ENCODE measurements around the gene APOH.

Gene APOH

DNA sequence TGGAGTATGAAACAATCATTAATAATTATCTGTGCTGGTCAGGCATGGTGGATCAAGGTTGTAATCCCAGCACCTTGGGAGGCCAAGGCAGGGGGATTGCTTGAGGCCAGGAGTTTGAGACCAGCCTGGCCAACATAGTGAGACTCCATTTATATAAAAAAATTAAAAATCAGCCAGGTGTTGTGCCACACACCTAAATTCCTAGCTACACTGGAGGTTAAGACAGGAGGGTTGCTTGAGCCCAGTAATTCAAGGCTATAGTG, 44.3 kb upstream of the APOH start:
- peak overlapping the region; percentile 36 for H3K27ac ChIP-seq (ENCODE audit: low read length, poor library complexity, severe bottlenecking)
- H3K9me3 ChIP-seq (ENCODE audit: control insufficient read depth, low read length) = no peaks in the 10 kb centered on the region
- no peak overlapping the region for H2AFZ ChIP-seq (ENCODE audit: low read depth, low read length)
- no peak overlapping the region for H2BK15ac ChIP-seq (ENCODE audit: low read depth, poor library complexity, severe bottlenecking)
- no peak overlapping the region for H3K4ac ChIP-seq (ENCODE audit: low read depth in 1 of 2, low read length in 2 of 2)
- no peak overlapping the region for H4K91ac ChIP-seq (ENCODE audit: low read length)
- H3K79me1 ChIP-seq (replicated peaks; ENCODE audit: low read length, poor library complexity, severe bottlenecking) = no peaks in the 10 kb centered on the region
- H2AK5ac ChIP-seq (ENCODE audit: low read length, severe bottlenecking) = no peak overlapping the region
- H3K14ac ChIP-seq (ENCODE audit: low read length in 2 of 2) = no peak overlapping the region
- H4K8ac ChIP-seq (ENCODE audit: low read length) = no peak overlapping the region
- H3K4me3 ChIP-seq (ENCODE audit: insufficient read depth in 1 of 2, low read depth in 1 of 2, low read length in 2 of 2) = no peak overlapping the region
- H3K36me3 ChIP-seq (ENCODE audit: control insufficient read depth in 1 of 2, insufficient read depth in 2 of 2, low read depth in 1 of 2, low read length in 2 of 2) = no peaks in the 10 kb centered on the region
- no peak overlapping the region for H3K4me2 ChIP-seq (ENCODE audit: low read length, poor library complexity, severe bottlenecking)
- H3K27me3 ChIP-seq (ENCODE audit: control insufficient read depth in 1 of 2, insufficient read depth in 1 of 2, low read length in 2 of 2) = no peaks in the 10 kb centered on the region
- H3K9ac ChIP-seq (ENCODE audit: low read length) = peak overlapping the region; percentile 13
- peaks cover 13% of the 10 kb centered on the region for H3K4me1 ChIP-seq (ENCODE audit: control insufficient read depth, insufficient read depth, low read depth, low read length)
- H2BK120ac ChIP-seq (ENCODE audit: low read depth, low read length) = no peak overlapping the region
- no peak overlapping the region for H3K18ac ChIP-seq (ENCODE audit: low read depth in 1 of 2, low read length in 2 of 2)
- H2BK5ac ChIP-seq (ENCODE audit: low read depth, low read length, poor library complexity, severe bottlenecking) = no peak overlapping the region
- no peak overlapping the region for H3K23ac ChIP-seq (ENCODE audit: low read length in 2 of 2)
- H2BK12ac ChIP-seq (ENCODE audit: low read length in 2 of 2) = no peak overlapping the region
- no peak for DNase-seq

DNA sequence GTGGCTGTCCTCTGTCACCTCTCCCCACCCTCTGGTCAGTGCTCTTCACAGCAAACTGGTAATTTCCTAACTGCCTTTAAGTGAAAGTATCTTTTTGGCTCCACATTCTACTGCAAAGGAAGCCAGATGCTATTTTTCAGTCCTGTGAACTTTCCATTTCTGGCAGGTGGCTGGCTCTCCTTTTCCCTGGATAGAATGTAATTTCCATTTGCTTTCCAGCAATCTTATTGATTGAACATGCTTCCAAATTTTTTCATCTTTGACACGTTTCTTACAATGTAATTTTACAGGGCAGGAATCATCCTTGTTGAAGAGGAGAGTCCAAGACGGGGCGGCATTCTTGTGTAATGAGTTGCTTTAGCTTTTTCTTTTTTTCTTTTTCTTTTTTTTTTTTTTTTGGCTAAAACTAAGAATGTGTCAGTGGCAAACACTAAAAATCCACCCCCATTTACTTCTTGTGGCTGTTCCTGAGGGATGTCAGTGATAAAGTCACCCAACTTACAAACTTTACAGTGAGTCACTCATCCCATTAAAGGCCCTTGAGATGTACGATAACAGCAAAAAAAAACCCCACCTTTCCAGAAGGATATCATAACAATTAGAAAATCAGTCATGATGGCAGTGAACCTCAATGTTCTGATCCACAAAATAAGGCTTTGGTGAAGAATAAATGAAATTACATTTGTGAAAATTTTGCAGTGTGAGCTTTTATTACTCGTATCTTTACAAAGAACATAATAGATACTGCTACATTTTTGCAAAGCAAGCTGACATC, 43.8 kb upstream of the APOH start:
- Histone ChIP-seq H4K91ac (ENCODE audit: low read length) (no peak overlapping the region), H3K23ac (ENCODE audit: low read length in 2 of 2) (no peak overlapping the region), H3K36me3 (ENCODE audit: control insufficient read depth in 1 of 2, insufficient read depth in 2 of 2, low read depth in 1 of 2, low read length in 2 of 2) (no peaks in the 10 kb centered on the region), H3K4ac (ENCODE audit: low read depth in 1 of 2, low read length in 2 of 2) (peak overlapping the region in 1 of 2 experiments; percentile 37), H3K9me3 (ENCODE audit: control insufficient read depth, low read length) (no peaks in the 10 kb centered on the region), H2BK12ac (ENCODE audit: low read length in 2 of 2) (peak overlapping the region in 1 of 2 experiments; percentile 61), H2BK120ac (ENCODE audit: low read depth, low read length) (no peak overlapping the region), H4K8ac (ENCODE audit: low read length) (no peak overlapping the region), H3K14ac (ENCODE audit: low read length in 2 of 2) (no peak overlapping the region), H2BK5ac (ENCODE audit: low read depth, low read length, poor library complexity, severe bottlenecking) (peak overlapping the region; percentile 76), H2BK15ac (ENCODE audit: low read depth, poor library complexity, severe bottlenecking) (no peak overlapping the region), H2AK5ac (ENCODE audit: low read length, severe bottlenecking) (peak overlapping the region; percentile 13), H3K27me3 (ENCODE audit: control insufficient read depth in 1 of 2, insufficient read depth in 1 of 2, low read length in 2 of 2) (no peaks in the 10 kb centered on the region), H3K4me2 (ENCODE audit: low read length, poor library complexity, severe bottlenecking) (peak overlapping the region; percentile 41), H3K4me3 (ENCODE audit: insufficient read depth in 1 of 2, low read depth in 1 of 2, low read length in 2 of 2) (peak overlapping the region in 1 of 2 experiments; percentile 52), H3K18ac (ENCODE audit: low read depth in 1 of 2, low read length in 2 of 2) (peak overlapping the region in 1 of 2 experiments; percentile 15), H2AFZ (ENCODE audit: low read depth, low read length) (no peak overlapping the region), H3K79me1 (replicated peaks; ENCODE audit: low read length, poor library complexity, severe bottlenecking) (no peaks in the 10 kb centered on the region), H3K27ac (ENCODE audit: low read length, poor library complexity, severe bottlenecking) (peak overlapping the region; percentile 85), H3K4me1 (ENCODE audit: control insufficient read depth, insufficient read depth, low read depth, low read length) (peaks cover 16% of the 10 kb centered on the region), H3K9ac (ENCODE audit: low read length) (peak overlapping the region; percentile 60)
- WGBS = 0% methylated on average over 1 of the region's 5 CpGs
- peak; percentile 74 for DNase-seq

DNA sequence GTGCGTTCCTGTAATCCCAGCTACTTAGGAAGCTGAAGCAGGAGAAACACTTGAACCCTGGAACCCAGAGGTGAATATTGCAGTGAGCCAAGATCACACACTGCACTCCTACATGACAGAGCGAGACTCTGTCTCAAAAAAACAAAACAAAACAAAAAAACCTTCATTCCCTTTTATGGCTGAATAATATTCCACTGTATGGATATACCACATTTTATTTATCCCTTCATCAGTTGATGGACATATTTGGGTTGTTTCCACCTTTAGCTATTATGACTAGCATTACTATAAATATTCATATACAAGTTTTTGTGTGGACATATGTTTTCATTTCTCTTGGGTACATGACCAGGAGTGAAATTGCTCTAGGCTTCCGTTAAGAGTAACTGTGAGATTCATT, 42.3 kb upstream of the APOH start:
- Histone ChIP-seq H2BK120ac (ENCODE audit: low read depth, low read length) (no peak overlapping the region), H2BK15ac (ENCODE audit: low read depth, poor library complexity, severe bottlenecking) (no peak overlapping the region), H3K4me3 (ENCODE audit: insufficient read depth in 1 of 2, low read depth in 1 of 2, low read length in 2 of 2) (no peak overlapping the region), H3K4me1 (ENCODE audit: control insufficient read depth, insufficient read depth, low read depth, low read length) (peaks cover 19% of the 10 kb centered on the region), H2BK5ac (ENCODE audit: low read depth, low read length, poor library complexity, severe bottlenecking) (no peak overlapping the region), H2AFZ (ENCODE audit: low read depth, low read length) (no peak overlapping the region), H2AK5ac (ENCODE audit: low read length, severe bottlenecking) (peak overlapping the region; percentile 88), H3K79me1 (replicated peaks; ENCODE audit: low read length, poor library complexity, severe bottlenecking) (no peaks in the 10 kb centered on the region), H4K8ac (ENCODE audit: low read length) (no peak overlapping the region), H3K36me3 (ENCODE audit: control insufficient read depth in 1 of 2, insufficient read depth in 2 of 2, low read depth in 1 of 2, low read length in 2 of 2) (no peaks in the 10 kb centered on the region), H3K4ac (ENCODE audit: low read depth in 1 of 2, low read length in 2 of 2) (no peak overlapping the region), H3K4me2 (ENCODE audit: low read length, poor library complexity, severe bottlenecking) (no peak overlapping the region), H3K23ac (ENCODE audit: low read length in 2 of 2) (no peak overlapping the region), H4K91ac (ENCODE audit: low read length) (no peak overlapping the region), H3K27me3 (ENCODE audit: control insufficient read depth in 1 of 2, insufficient read depth in 1 of 2, low read length in 2 of 2) (no peaks in the 10 kb centered on the region), H3K14ac (ENCODE audit: low read length in 2 of 2) (no peak overlapping the region), H3K9me3 (ENCODE audit: control insufficient read depth, low read length) (no peaks in the 10 kb centered on the region), H2BK12ac (ENCODE audit: low read length in 2 of 2) (no peak overlapping the region), H3K27ac (ENCODE audit: low read length, poor library complexity, severe bottlenecking) (no peak overlapping the region), H3K9ac (ENCODE audit: low read length) (no peak overlapping the region), H3K18ac (ENCODE audit: low read depth in 1 of 2, low read length in 2 of 2) (no peak overlapping the region)
- 100% methylated on average over 3 of the region's 3 CpGs for WGBS
- no peak for DNase-seq

DNA sequence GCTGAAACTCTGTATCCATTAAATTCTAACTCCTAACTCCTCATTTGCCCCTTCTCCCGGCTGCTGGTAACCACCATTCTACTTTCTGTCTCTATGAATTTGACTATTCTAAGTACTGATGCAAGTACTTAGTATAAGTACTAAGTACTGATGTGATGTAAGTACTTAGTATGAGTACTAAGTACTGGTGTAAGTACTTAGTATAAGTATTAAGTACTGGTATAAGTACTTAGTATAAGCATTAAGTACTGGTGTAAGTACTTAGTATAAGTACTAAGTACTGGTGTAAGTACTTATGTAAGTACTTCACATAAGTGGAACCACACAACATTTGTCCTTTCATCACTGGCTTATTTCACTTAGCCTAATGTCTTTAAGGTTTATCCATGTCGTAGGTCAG, 40.9 kb upstream of the APOH start:
- H2BK12ac ChIP-seq (ENCODE audit: low read length in 2 of 2) = no peak overlapping the region
- WGBS = no CpG with 5 or more reads among the region's 2 CpGs
- H2AK5ac ChIP-seq (ENCODE audit: low read length, severe bottlenecking) = no peak overlapping the region
- H3K23ac ChIP-seq (ENCODE audit: low read length in 2 of 2) = no peak overlapping the region
- H4K91ac ChIP-seq (ENCODE audit: low read length) = no peak overlapping the region
- no peak overlapping the region for H2AFZ ChIP-seq (ENCODE audit: low read depth, low read length)
- no peak overlapping the region for H2BK120ac ChIP-seq (ENCODE audit: low read depth, low read length)
- no peaks in the 10 kb centered on the region for H3K9me3 ChIP-seq (ENCODE audit: control insufficient read depth, low read length)
- H2BK15ac ChIP-seq (ENCODE audit: low read depth, poor library complexity, severe bottlenecking) = no peak overlapping the region
- H4K8ac ChIP-seq (ENCODE audit: low read length) = no peak overlapping the region
- H3K4ac ChIP-seq (ENCODE audit: low read depth in 1 of 2, low read length in 2 of 2) = no peak overlapping the region
- no peaks in the 10 kb centered on the region for H3K79me1 ChIP-seq (replicated peaks; ENCODE audit: low read length, poor library complexity, severe bottlenecking)
- H3K14ac ChIP-seq (ENCODE audit: low read length in 2 of 2) = no peak overlapping the region
- no peak for DNase-seq
- H3K4me3 ChIP-seq (ENCODE audit: insufficient read depth in 1 of 2, low read depth in 1 of 2, low read length in 2 of 2) = no peak overlapping the region
- H3K9ac ChIP-seq (ENCODE audit: low read length) = no peak overlapping the region
- no peak overlapping the region for H2BK5ac ChIP-seq (ENCODE audit: low read depth, low read length, poor library complexity, severe bottlenecking)
- no peaks in the 10 kb centered on the region for H3K27me3 ChIP-seq (ENCODE audit: control insufficient read depth in 1 of 2, insufficient read depth in 1 of 2, low read length in 2 of 2)
- H3K4me1 ChIP-seq (ENCODE audit: control insufficient read depth, insufficient read depth, low read depth, low read length) = peaks cover 15% of the 10 kb centered on the region
- no peak overlapping the region for H3K4me2 ChIP-seq (ENCODE audit: low read length, poor library complexity, severe bottlenecking)
- no peak overlapping the region for H3K27ac ChIP-seq (ENCODE audit: low read length, poor library complexity, severe bottlenecking)
- H3K18ac ChIP-seq (ENCODE audit: low read depth in 1 of 2, low read length in 2 of 2) = no peak overlapping the region
- no peaks in the 10 kb centered on the region for H3K36me3 ChIP-seq (ENCODE audit: control insufficient read depth in 1 of 2, insufficient read depth in 2 of 2, low read depth in 1 of 2, low read length in 2 of 2)
